ENCODE measurements around the gene MPEG1. TPM values are rescaled to one million over a fixed set of nuclear protein-coding genes. Genes with fewer than 3 reads are reported as not detected.

Gene MPEG1, protein sequence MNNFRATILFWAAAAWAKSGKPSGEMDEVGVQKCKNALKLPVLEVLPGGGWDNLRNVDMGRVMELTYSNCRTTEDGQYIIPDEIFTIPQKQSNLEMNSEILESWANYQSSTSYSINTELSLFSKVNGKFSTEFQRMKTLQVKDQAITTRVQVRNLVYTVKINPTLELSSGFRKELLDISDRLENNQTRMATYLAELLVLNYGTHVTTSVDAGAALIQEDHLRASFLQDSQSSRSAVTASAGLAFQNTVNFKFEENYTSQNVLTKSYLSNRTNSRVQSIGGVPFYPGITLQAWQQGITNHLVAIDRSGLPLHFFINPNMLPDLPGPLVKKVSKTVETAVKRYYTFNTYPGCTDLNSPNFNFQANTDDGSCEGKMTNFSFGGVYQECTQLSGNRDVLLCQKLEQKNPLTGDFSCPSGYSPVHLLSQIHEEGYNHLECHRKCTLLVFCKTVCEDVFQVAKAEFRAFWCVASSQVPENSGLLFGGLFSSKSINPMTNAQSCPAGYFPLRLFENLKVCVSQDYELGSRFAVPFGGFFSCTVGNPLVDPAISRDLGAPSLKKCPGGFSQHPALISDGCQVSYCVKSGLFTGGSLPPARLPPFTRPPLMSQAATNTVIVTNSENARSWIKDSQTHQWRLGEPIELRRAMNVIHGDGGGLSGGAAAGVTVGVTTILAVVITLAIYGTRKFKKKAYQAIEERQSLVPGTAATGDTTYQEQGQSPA
- total RNA-seq: 10 to 100 TPM in 3 of 9 donors, 1 to 10 TPM in 6; 2.8 to 78.6 (median 7.1) TPM
- 1 to 10 TPM; 1.4 to 3.6 TPM for polyA plus RNA-seq
- long read RNA-seq, donor 1, full-length matches to known transcripts: 4 of 4 reads
- long read RNA-seq, donor 1, partial matches to known transcripts: 0 of 4 reads
- long read RNA-seq, donor 1, other reads (novel, unspliced or antisense): 0 of 4 reads
- long read RNA-seq, donor 2, full-length matches to known transcripts: 1 of 1 reads
- long read RNA-seq, donor 2, partial matches to known transcripts: 0 of 1 reads
- long read RNA-seq, donor 2, other reads (novel, unspliced or antisense): 0 of 1 reads
- long read RNA-seq, donor 3, full-length matches to known transcripts: 1 of 1 reads
- long read RNA-seq, donor 3, partial matches to known transcripts: 0 of 1 reads
- long read RNA-seq, donor 3, other reads (novel, unspliced or antisense): 0 of 1 reads

DNA sequence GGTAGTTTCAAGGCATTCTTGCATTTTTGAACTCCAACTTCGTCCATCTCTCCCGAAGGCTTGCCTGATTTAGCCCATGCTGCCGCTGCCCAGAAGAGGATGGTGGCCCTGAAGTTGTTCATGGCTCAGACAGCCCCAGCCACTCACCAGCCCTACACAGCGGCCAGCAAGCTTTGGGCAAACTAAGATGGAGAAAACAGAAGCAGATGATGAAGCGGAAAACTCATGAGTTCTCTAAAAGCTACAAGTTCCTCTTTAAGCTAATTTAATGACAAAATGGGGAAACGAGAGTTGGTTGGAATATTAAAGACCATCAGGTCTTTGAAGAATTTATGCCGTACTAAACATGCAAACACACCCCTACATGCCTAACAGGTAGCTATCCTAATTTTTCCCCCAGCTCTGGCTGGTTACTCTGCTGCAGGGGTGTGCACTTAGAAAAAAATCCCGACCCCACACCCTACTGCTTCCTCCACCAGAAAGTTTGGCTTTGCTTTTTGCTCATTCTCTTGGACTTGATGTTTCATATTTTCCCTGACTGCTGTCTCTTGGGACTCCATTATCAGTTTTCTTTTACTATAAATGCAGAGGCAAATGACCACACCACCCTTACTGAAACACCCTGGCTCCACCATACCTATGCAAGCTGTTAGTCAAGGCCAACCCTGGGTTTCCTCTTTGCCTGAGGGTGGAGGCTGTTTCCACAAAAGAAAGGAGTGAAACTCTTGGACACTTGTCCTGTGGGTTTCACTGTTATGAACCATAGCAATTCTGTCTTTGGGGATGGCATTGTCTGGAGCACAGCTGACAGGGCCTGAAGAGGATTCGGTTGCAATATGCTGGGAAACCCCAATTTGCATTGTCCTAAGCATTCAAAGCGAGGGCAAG is at the start of gene MPEG1:
TSS of gene MPEG1 (minus strand) at position 184 of the 888 bp plus-strand sequence. CDS start at position 122, 62 bp downstream.
- Histone ChIP-seq H3K27ac (peak within 1 kb of the TSS in 5 of 12 donors; percentile 34 to 89 (median 39)), H3K9me3 (no peaks in the 10 kb centered on the region), H3K27me3 (no peaks in the 10 kb centered on the region), H3K36me3 (no peaks in the 10 kb centered on the region), H3K4me1 (peaks cover 0 to 54% (median 5%) of the 10 kb centered on the region in 12 donors), H3K4me3 (peak within 1 kb of the TSS in 8 of 12 donors; percentile 24 to 61 (median 42))
- TF ChIP-seq, protein P1, sequence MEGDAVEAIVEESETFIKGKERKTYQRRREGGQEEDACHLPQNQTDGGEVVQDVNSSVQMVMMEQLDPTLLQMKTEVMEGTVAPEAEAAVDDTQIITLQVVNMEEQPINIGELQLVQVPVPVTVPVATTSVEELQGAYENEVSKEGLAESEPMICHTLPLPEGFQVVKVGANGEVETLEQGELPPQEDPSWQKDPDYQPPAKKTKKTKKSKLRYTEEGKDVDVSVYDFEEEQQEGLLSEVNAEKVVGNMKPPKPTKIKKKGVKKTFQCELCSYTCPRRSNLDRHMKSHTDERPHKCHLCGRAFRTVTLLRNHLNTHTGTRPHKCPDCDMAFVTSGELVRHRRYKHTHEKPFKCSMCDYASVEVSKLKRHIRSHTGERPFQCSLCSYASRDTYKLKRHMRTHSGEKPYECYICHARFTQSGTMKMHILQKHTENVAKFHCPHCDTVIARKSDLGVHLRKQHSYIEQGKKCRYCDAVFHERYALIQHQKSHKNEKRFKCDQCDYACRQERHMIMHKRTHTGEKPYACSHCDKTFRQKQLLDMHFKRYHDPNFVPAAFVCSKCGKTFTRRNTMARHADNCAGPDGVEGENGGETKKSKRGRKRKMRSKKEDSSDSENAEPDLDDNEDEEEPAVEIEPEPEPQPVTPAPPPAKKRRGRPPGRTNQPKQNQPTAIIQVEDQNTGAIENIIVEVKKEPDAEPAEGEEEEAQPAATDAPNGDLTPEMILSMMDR (IDR thresholded peaks at IDR 0.05): no peak
- no peak for TF ChIP-seq POLR2A (IDR thresholded peaks at IDR 0.05)
- DNase-seq (no peak), ATAC-seq (peak in 2 of 4 donors; percentile 25 to 56)
- intact Hi-C loops (cut with DNase I): no loop called here
- WGBS, 4 donors: 82 to 84% (median 83%) methylated on average over 10 of the region's 10 CpGs

DNA sequence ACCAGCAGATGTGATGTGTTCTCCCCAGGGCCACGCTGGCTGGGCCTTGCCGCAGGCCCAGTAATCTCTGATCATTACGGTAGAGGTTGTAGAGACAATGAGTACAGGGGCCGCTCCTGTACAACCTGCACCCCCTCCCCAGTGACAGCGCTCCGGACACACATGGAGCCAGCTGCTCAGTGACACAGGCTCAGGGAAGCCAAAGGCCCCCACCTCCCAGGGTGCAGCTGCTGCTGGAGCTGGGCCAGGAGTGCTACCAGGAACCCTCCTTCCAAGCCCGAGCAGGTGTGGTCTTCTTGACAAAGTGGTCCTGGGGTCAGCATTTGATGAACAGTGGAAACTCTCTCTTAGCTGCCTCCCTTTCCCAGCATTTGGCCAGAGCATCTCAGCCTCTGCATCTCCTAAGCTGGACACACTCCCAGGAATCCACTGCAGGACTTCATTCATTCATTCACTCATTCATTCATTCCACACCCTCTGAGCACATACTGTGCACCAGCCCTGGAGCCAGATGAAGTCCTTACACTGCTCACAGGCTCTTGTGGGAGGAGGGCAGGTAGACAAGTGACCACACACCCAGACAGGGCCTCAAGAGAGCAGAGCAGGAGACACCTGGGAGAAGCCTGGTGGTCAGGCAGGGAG is 49.6 kb upstream of the MPEG1 start:
- ATAC-seq (no peak), DNase-seq (no peak)
- WGBS, 4 donors: 70 to 82% (median 76%) methylated on average over 5 to 7 of the region's 7 CpGs
- H3K4me1 ChIP-seq: no peaks in the 10 kb centered on the region
- no peaks in the 10 kb centered on the region for H3K27me3 ChIP-seq
- intact Hi-C loops (cut with DNase I): no loop called here
- no peaks in the 10 kb centered on the region for H3K9me3 ChIP-seq
- no peak overlapping the region for H3K27ac ChIP-seq
- TF ChIP-seq, protein P1 (IDR thresholded peaks at IDR 0.05): no peak
- no peak for TF ChIP-seq POLR2A (IDR thresholded peaks at IDR 0.05)
- no peak overlapping the region for H3K4me3 ChIP-seq
- no peaks in the 10 kb centered on the region for H3K36me3 ChIP-seq

DNA sequence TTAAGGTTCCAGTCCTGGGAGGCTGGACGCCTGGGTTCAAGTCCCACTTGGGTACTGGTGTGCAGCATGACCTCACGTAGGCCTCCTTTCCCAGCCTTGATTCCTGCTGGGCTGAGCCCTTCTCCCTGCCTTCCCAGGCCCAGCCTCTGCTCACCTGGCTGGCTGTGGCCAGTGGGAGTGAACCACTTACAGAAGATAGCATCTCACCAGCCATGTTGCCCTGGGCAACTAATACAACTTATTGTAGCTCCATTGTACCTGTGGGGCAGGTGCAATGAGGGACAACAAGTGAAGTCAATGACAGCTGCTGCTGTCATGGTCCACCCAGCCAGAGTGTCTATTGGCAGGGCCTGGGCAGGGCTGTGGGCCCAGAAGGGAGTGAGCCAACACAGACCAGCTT is 48.4 kb upstream of the MPEG1 start:
- ATAC-seq (no peak), DNase-seq (no peak)
- Histone ChIP-seq H3K4me3 (no peak overlapping the region), H3K27me3 (no peaks in the 10 kb centered on the region), H3K4me1 (no peaks in the 10 kb centered on the region), H3K36me3 (no peaks in the 10 kb centered on the region), H3K9me3 (no peaks in the 10 kb centered on the region), H3K27ac (no peak overlapping the region)
- WGBS, 4 donors: 80 to 86% (median 80%) methylated on average over 2 of the region's 2 CpGs; no CpG with 5 or more reads in 1 of the 4 donors
- intact Hi-C loops (cut with DNase I): no loop called here
- no peak for TF ChIP-seq POLR2A (IDR thresholded peaks at IDR 0.05)
- TF ChIP-seq, protein P1 (IDR thresholded peaks at IDR 0.05): no peak
